ENCODE measurements around the gene PITX2. TPM values are rescaled to one million over a fixed set of nuclear protein-coding genes. Genes with fewer than 3 reads are reported as not detected.

The PITX2 gene
- total RNA-seq, 1 donor from 2014 or later: 182 TPM

GRCh38 chr4:110624904-110625494 lies 2.1 kb upstream of the PITX2 start:
- peak; percentile 29 for DNase-seq (ENCODE audit: low spot score)

GRCh38 chr4:110624398-110624780 lies 1.5 kb upstream of the PITX2 start:
- peak; percentile 61 for DNase-seq (ENCODE audit: low spot score)

GRCh38 chr4:110623718-110624397 lies 981 bp upstream of the PITX2 start:
- peak; percentile 50 for DNase-seq (ENCODE audit: low spot score)

- DNase-seq (ENCODE audit: low spot score): peak; percentile 23
Observed at GRCh38 chr4:110621839-110622751, 782 bp downstream of the PITX2 start.

GRCh38 chr4:110621328-110621812 lies 1.5 kb downstream of the PITX2 start:
- DNase-seq (ENCODE audit: low spot score): peak; percentile 24

GRCh38 chr4:110620691-110621327 lies 2.1 kb downstream of the PITX2 start:
- peak; percentile 61 for DNase-seq (ENCODE audit: low spot score)

- peak; percentile 44 for DNase-seq (ENCODE audit: low spot score)
Observed at GRCh38 chr4:110620322-110620690, 2.6 kb downstream of the PITX2 start.

GRCh38 chr4:110619463-110620247 lies 3.2 kb downstream of the PITX2 start:
- peak; percentile 46 for DNase-seq (ENCODE audit: low spot score)

GRCh38 chr4:110618581-110619462 lies 4.1 kb downstream of the PITX2 start:
- peak; percentile 67 for DNase-seq (ENCODE audit: low spot score)

GRCh38 chr4:110617646-110618580 lies 5.0 kb downstream of the PITX2 start:
- peak; percentile 75 for DNase-seq (ENCODE audit: low spot score)

- DNase-seq (ENCODE audit: low spot score): peak; percentile 43
Observed at GRCh38 chr4:110617075-110617640, 5.7 kb downstream of the PITX2 start.

- peak; percentile 52 for DNase-seq (ENCODE audit: low spot score)
Observed at GRCh38 chr4:110616238-110617074, 6.4 kb downstream of the PITX2 start.

GRCh38 chr4:110615353-110616237 lies 7.3 kb downstream of the PITX2 start:
- peak; percentile 88 for DNase-seq (ENCODE audit: low spot score)

- peak; percentile 55 for DNase-seq (ENCODE audit: low spot score)
Observed at GRCh38 chr4:110614976-110615352, 7.9 kb downstream of the PITX2 start.

GRCh38 chr4:110614173-110614963 lies 8.5 kb downstream of the PITX2 start:
- DNase-seq (ENCODE audit: low spot score): peak; percentile 29

- DNase-seq (ENCODE audit: low spot score): peak; percentile 63
Observed at GRCh38 chr4:110613745-110614144, 9.1 kb downstream of the PITX2 start.
